B cell (primary cell): ENCODE measurements around the gene CHD2.

Source experiments
- CTCF ChIP-seq: fragments of 200-600 bp; IDR thresholded peaks from one replicate; pipeline ENCODE4 v1.8.0; 2022; ENCODE audit warnings: antibody characterized with exemption, mild to moderate bottlenecking
- EZH2 ChIP-seq: IDR thresholded peaks from 2 replicates; pipeline ENCODE4 v1.6.1; 2012; ENCODE audit warnings: borderline replicate concordance, low read depth, mild to moderate bottlenecking, moderate library complexity, low read length; ENCODE audit not compliant: insufficient read depth, poor library complexity, severe bottlenecking

GRCh38 chr15:92990031-92990430 lies 89.9 kb downstream of the CHD2 start:
- TF ChIP-seq CTCF (no peak), EZH2 (no peak)
